GM12875 (cell line): Measurements from ENCODE around the gene RCC1.
"Not testable (repeated sequence)": the region's sequence is repeated elsewhere in the genome, so short reads cannot be mapped to it uniquely, and the experiment has no call there.

Source experiments
- H3K4me3 ChIP-seq: one replicate; pipeline ENCODE4 v1.5.1; 2011; ENCODE audit warnings: low read depth, low read length, control low read depth
- TF ChIP-seq, protein P1 (sequence below): IDR thresholded peaks from 2 replicates; pipeline ENCODE4 v1.5.1; 2011; ENCODE audit warnings: low read depth, mild to moderate bottlenecking, control low read depth, inconsistent platforms, low read length, moderate library complexity, borderline replicate concordance; ENCODE audit not compliant: insufficient read depth

Gene RCC1

DNA sequence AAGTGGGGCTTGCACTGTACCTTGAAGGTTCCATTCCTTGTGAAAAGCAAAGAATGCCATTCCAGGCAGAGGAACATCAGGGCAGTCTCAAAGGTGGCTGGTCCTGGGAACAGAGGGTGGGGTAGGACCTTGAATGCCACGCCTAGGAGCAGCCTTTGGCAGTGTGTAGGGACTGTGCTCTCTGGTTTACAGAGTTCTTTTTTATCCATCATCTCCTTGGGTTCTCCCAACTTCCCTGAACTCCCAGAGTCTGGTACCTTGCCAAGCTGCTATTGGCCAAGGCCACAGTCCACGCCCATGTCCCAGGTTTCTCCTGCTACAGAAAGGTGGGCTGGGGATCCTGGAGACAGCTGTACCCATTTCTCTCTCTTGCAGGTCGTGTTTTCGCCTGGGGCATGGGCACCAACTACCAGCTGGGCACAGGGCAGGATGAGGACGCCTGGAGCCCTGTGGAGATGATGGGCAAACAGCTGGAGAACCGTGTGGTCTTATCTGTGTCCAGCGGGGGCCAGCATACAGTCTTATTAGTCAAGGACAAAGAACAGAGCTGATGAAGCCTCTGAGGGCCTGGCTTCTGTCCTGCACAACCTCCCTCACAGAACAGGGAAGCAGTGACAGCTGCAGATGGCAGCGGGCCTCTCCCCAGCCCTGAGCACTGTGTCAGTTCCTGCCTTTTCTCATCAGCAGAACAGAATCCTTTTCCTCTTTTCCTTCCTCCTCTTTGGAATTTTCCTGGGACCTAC, 31.8 kb downstream of the RCC1 start:
- TF ChIP-seq, protein P1, sequence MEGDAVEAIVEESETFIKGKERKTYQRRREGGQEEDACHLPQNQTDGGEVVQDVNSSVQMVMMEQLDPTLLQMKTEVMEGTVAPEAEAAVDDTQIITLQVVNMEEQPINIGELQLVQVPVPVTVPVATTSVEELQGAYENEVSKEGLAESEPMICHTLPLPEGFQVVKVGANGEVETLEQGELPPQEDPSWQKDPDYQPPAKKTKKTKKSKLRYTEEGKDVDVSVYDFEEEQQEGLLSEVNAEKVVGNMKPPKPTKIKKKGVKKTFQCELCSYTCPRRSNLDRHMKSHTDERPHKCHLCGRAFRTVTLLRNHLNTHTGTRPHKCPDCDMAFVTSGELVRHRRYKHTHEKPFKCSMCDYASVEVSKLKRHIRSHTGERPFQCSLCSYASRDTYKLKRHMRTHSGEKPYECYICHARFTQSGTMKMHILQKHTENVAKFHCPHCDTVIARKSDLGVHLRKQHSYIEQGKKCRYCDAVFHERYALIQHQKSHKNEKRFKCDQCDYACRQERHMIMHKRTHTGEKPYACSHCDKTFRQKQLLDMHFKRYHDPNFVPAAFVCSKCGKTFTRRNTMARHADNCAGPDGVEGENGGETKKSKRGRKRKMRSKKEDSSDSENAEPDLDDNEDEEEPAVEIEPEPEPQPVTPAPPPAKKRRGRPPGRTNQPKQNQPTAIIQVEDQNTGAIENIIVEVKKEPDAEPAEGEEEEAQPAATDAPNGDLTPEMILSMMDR, result no peak

DNA sequence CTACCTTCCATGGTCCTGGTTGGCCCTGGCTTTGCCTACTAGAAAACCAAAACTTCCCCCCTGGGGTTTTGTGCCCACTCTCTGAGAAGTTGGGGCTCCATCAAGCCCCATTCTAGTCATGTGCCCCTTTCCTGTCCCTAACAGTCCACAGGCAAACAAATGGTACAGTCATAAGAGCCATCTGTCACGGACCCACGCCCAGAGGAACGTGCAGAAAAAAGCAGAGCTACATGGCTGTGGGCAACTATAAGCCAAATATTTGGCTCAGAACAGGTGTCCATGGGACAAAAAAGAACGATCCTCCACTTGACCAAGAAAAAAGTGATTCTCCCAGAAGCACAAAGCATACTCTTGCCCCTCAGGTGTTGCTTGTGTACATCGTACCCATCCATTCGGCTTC, 32.4 kb downstream of the RCC1 start:
- TF ChIP-seq, protein P1, result no peak

More for the DNA sequence above, 31.8 kb downstream of the RCC1 start:
- H3K4me3 ChIP-seq, result no peak overlapping the region

DNA sequence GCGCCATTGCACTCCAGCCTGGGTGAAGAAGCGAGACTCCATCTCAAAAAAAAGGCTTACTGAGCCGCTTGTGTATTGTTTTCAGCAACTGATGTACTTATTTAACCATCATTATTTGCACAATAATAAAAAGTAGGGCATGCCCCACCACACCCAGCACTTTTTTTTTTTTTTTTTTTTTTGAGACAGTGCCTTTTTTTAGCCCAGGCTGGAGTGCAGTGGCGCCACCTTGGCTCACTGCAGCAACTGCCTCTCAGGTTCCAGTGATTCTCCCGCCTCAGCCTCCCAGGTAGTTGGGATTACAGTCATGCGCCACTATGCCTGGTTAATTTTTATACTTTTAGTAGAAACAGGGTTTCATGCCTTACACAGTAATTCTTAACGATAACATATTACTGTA, 34.8 kb downstream of the RCC1 start:
- TF ChIP-seq, protein P1, result no peak
- H3K4me3 ChIP-seq, result no peak overlapping the region

More for the DNA sequence above, 32.4 kb downstream of the RCC1 start:
- no peak overlapping the region for H3K4me3 ChIP-seq

DNA sequence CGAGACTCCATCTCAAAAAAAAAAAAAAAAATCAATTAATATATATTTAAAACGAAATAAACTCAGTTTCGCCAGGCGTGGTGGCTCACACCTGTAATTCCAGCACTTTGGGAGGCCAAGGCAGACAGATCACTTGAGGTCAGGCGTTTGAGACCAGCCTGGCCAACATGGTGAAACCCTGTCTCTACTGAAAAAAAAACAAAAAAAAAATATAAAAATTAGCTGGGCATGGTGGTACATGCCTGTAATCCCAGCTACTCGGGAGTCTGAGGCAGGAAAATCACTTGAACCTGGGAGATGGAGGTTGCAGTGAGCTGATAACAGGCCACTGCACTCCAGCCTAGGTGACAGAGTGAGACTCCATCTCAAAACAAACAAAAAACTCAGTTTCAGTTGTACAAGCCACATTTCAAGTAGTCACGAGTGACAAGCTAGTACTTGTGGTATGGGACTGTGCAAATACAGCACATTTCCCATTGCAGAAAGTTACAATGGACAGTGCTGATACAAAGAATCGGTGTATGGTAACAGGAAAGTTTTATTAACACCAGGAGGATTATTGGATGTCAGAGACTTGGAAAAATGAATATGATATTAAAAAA, 35.7 kb downstream of the RCC1 start:
- not testable (repeated sequence) for H3K4me3 ChIP-seq

DNA sequence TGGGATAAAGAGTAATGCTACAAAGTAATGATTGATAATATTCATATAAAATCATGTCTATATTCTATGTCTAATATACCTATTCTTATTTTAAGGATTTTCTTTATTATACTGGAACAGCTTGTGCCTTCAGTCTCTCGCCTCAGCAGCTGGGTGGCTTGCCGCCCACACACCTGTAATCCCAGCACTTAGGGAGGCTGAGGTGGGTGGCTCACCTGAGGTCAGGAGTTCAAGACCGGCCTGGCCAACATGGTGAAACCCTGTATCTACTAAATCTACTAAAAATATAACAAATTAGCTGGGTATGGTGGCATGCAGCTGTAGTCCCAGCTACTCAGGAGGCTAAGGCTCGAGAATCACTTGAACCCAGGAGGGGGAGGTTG, 39.4 kb downstream of the RCC1 start:
- H3K4me3 ChIP-seq, result no peak overlapping the region
- TF ChIP-seq, protein P1, result no peak

DNA sequence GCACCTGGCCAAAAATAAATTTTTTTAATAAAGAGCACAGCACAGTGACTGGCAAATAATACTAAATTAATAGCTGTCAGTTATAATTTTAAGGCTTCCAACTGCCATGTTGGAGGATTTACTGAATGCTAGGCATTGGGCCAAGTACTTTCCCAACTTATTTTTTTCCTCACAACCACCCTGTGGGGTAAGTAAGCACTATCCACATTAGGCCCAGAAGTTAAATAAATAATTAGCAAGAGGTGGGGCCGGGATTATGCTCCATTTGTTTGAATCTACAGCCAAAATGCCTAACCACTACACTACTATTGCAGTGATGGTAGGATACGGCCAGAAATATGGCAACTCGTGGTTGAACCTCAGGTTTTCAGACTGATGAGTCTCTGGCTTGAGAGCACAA, 42.5 kb downstream of the RCC1 start:
- no peak overlapping the region for H3K4me3 ChIP-seq
- TF ChIP-seq, protein P1, result no peak

DNA sequence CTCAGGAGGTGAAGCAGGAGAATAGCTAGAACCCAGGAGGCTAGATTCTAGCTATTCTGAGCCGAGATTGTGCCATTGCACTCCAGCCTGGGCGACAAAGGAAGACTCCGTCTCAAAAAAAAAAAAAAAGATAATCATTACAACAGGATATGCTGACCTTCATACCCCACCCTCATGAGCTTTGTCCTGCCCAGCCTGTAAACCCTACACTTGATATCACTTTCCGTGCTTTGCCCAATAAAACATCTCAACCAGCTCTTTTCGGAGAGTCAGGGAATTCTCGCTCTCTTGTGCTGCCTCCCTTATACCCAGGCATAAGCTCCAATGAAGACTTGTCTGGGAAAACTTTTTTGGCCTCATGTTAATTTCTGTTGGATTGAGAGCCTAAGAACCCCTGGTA, 45.5 kb downstream of the RCC1 start:
- TF ChIP-seq, protein P1, result no peak

More for the DNA sequence above, 45.5 kb downstream of the RCC1 start:
- no peak overlapping the region for H3K4me3 ChIP-seq
